Activated CD8-positive, alpha-beta T cell treated with anti-CD3 and anti-CD28 coated beads, Interleukin-2, amount 10 ng/mL, durations not matched to agents 7 days and 5 days (primary cell): ENCODE data around the gene CEP43. TPM values are rescaled to one million over a fixed set of nuclear protein-coding genes. Genes with fewer than 3 reads are reported as not detected.

ENCODE experiments used
- ATAC-seq: fragments of 150-1000 bp; cut with Tn5 transposase; one replicate; pipeline ENCODE4 v1.10.0; 2021; ENCODE audit warnings: moderate library complexity
- CTCF ChIA-PET: fragments of 350-600 bp; sonication (Branson Sonifier 250); formaldehyde crosslinking; loops from one replicate; lab custom pipeline; 2021; ENCODE audit warnings: antibody characterized with exemption; lab: Charles Lee
- POLR2A ChIA-PET: fragments of 350-600 bp; sonication (Branson Sonifier 250); formaldehyde crosslinking; loops from one replicate; lab custom pipeline; 2021; ENCODE audit warnings: antibody characterized with exemption; lab: Charles Lee
- DNase-seq: peaks from one replicate; pipeline ENCODE4 v3.0.0-alpha.2; 2020
- H3K27ac Mint-ChIP-seq: one replicate; pipeline ENCODE4 v1.8.0; 2021; ENCODE audit warnings: mild to moderate bottlenecking, mixed read lengths
- H3K27me3 Mint-ChIP-seq: one replicate; pipeline ENCODE4 v1.8.0; 2021; ENCODE audit warnings: low read depth, mixed read lengths
- H3K36me3 Mint-ChIP-seq: one replicate; pipeline ENCODE4 v1.8.0; 2021; ENCODE audit warnings: low read depth, mixed read lengths
- H3K4me1 Mint-ChIP-seq: one replicate; pipeline ENCODE4 v1.8.0; 2021; ENCODE audit warnings: low read depth, mixed read lengths
- H3K4me3 Mint-ChIP-seq: one replicate; pipeline ENCODE4 v1.8.0; 2021; ENCODE audit warnings: mild to moderate bottlenecking, mixed read lengths
- H3K9me3 Mint-ChIP-seq: one replicate; pipeline ENCODE4 v1.8.0; 2022; ENCODE audit warnings: mixed read lengths; ENCODE audit not compliant: insufficient read depth
- microRNA-seq: library from miRNA; unstranded; fragments of <30 nt; microRNA quantifications from one replicate; pipeline ENCODE4 v1.2.0, GENCODE V29; 2022
- total RNA-seq, 2 experiments: library from RNA; stranded (reverse); gene quantifications; one replicate each; pipeline ENCODE4 v1.2.3, GENCODE V29; 2021

Gene CEP43
- total RNA-seq, 2 experiments from 2014 or later = 25.6 to 28.1 TPM

DNA sequence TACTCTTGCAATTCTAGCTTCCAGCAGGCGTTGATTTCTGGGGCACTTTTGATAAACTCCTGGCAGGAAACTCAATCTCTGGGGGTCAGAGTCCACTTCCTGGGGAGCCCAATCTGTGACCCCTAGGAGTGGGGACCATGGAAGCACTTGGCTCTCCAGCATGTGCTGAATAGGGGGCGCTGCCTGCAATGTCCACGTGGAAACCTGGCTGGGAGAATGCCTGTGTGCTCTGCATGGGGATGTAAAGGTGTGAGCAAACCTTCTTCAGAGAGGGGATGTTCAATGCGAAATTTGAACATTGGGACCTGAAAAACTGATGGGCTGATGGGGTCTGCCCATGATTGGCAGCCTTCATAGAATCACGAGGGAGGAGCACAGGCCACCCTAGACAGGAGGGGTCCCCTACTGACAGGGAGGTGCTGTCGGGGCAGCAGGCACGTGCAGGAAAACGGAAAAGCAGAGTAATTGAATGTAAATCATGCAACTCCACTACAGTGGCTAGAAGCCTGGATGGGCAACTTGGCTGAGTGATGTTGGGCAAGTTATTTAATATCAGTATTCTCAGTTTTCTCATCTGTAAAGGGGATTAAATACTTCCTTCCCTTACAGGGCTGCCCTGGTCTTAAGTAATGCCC, 47.8 kb downstream of the CEP43 start:
- H3K27ac Mint-ChIP-seq = peak overlapping the region; percentile 77
- no peak for DNase-seq
- ATAC-seq = peak; percentile 17
- peaks cover 21% of the 10 kb centered on the region for H3K4me1 Mint-ChIP-seq
- no peaks in the 10 kb centered on the region for H3K27me3 Mint-ChIP-seq
- ChIA-PET POLR2A (interaction anchor here (0.8 to 1.1 kb wide), 3 partner anchors 9 to 48 kb away, joined by 3 to 4 read pairs (median 3); partner anchors contain the start of gene CEP43), CTCF (interaction anchor here (0.7 to 2.1 kb wide), 9 partner anchors 19 to 261 kb away, joined by 3 to 7 read pairs (median 4); partner anchors contain the start of gene CCR6)
- peak overlapping the region; percentile 42 for H3K4me3 Mint-ChIP-seq
- peaks cover 7% of the 10 kb centered on the region for H3K36me3 Mint-ChIP-seq
- H3K9me3 Mint-ChIP-seq = no peaks in the 10 kb centered on the region

DNA sequence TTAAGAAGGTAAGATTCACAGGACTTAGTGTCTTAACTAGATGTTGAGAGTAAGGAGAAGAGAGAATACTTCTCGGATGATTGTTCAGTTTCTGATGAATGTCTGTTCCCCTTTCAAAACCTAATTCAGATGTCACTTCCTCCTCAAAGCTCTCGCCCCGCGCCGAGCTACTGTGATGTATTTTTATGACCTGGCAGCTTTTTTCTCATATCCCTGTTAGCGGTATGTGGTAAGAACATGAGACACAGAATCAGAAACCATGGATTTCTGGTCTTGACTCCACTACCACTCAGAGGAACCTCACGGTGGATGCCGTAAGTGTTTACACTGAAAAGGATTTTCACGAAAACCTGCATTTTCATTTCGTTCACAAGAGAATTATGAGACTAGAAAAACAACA, 48.4 kb downstream of the CEP43 start:
- ATAC-seq (peak; percentile 72), DNase-seq (peak; percentile 67)
- peak overlapping the region; percentile 42 for H3K4me3 Mint-ChIP-seq
- no peaks in the 10 kb centered on the region for H3K27me3 Mint-ChIP-seq
- peaks cover 4% of the 10 kb centered on the region for H3K36me3 Mint-ChIP-seq
- H3K27ac Mint-ChIP-seq = peak overlapping the region; percentile 77
- ChIA-PET POLR2A (interaction anchor here (0.8 to 1.3 kb wide), 5 partner anchors 8 to 96 kb away, joined by 3 to 4 read pairs (median 3); partner anchors contain the start of gene CEP43), CTCF (interaction anchor here (0.7 to 2.1 kb wide), 10 partner anchors 9 to 262 kb away, joined by 3 to 7 read pairs (median 4); partner anchors contain the start of gene CCR6)
- H3K9me3 Mint-ChIP-seq = no peaks in the 10 kb centered on the region
- peaks cover 18% of the 10 kb centered on the region for H3K4me1 Mint-ChIP-seq

Small RNA genes within 50 kb of the gene (microRNA-seq; reads per million reads assigned to microRNA genes)
- gene MIR3939 = 6.9 reads per million, percentile 13 among the genes with 10 or more reads in this experiment

Other genes starting within 250 kb of the CEP43 start
- 10 to 100 TPM; 46.9 to 48.7 TPM for gene RNASET2, start 42.8 kb upstream of the CEP43 start, total RNA-seq
- gene CCR6, start 123.7 kb downstream of the CEP43 start, total RNA-seq = 1 to 10 TPM; 3.8 to 4.4 TPM
- gene GPR31, start 158.6 kb downstream of the CEP43 start, total RNA-seq = not detected